HG03097 (cell line): ENCODE results near the gene CMBL.

Source experiments
- ATAC-seq: cut with Tn5 transposase; IDR thresholded peaks from one replicate; pipeline ENCODE4 v1.9.1; 2021; ENCODE audit not compliant: unreplicated experiment, low FRiP score

The CMBL gene

GRCh38 chr5:10228288-10228687 is 79.4 kb downstream of the CMBL start:
- no peak for ATAC-seq
